Small intestine (tissue), 7 donors: ENCODE results near the gene IER5. TPM values are rescaled to one million over a fixed set of nuclear protein-coding genes. Genes with fewer than 3 reads are reported as not detected.
A peak's percentile ranks its signal among the peaks of the same experiment; 100 is the strongest.

ENCODE experiments used
- DNase-seq, 2 donors: peaks; one replicate each; pipeline versions ENCODE4 v3.0.0 to v3.0.0-alpha.2; 2013
- FAIRE-seq: peaks from 2 replicates; lab custom pipeline; 2012; peaks lifted over from hg19 to GRCh38; lab: Jason Lieb, UNC
- H3K27ac ChIP-seq, 3 donors: one replicate each; pipeline ENCODE4 v1.5.1; 2013; ENCODE audit warnings: low read length in 2 of 3, mild to moderate bottlenecking in 2 of 3, control low read depth in 1 of 3, inconsistent platforms in 1 of 3, low read depth in 1 of 3, moderate library complexity in 1 of 3
- H3K27me3 ChIP-seq, 3 donors: one replicate each; pipeline ENCODE4 v1.6.1; 2013; ENCODE audit warnings: low read length in 3 of 3, inconsistent platforms in 1 of 3; ENCODE audit not compliant: control insufficient read depth in 3 of 3, insufficient read depth in 3 of 3
- H3K36me3 ChIP-seq, 3 donors: one replicate each; pipeline ENCODE4 v1.6.1; 2013; ENCODE audit warnings: low read length in 3 of 3, inconsistent platforms in 1 of 3, low read depth in 1 of 3, mild to moderate bottlenecking in 1 of 3, moderate library complexity in 1 of 3; ENCODE audit not compliant: control insufficient read depth in 3 of 3, insufficient read depth in 2 of 3
- H3K4me1 ChIP-seq, 3 donors: one replicate each; pipeline ENCODE4 v1.6.1; 2013; ENCODE audit warnings: low read length in 2 of 3, inconsistent platforms in 1 of 3, low read depth in 1 of 3, mild to moderate bottlenecking in 1 of 3, moderate library complexity in 1 of 3; ENCODE audit not compliant: control insufficient read depth in 3 of 3, insufficient read depth in 2 of 3
- H3K4me3 ChIP-seq, 3 donors: one replicate each; pipeline ENCODE4 v1.5.1; 2013; ENCODE audit warnings: low read length in 3 of 3, control low read depth in 1 of 3, inconsistent platforms in 1 of 3, low read depth in 1 of 3, mild to moderate bottlenecking in 1 of 3, moderate library complexity in 1 of 3
- H3K9me3 ChIP-seq, 2 donors: one replicate each; pipeline ENCODE4 v1.6.1; 2013; ENCODE audit warnings: low read depth in 1 of 2, low read length in 1 of 2; ENCODE audit not compliant: control insufficient read depth in 2 of 2, insufficient read depth in 1 of 2
- WGBS, 3 donors: extraction: QIAGEN DNeasy Blood & Tissue Kit; methylation state at CpG; one replicate each; pipeline ENCODE4 v1.1.7; 2013; 5-methylcytosine and 5-hydroxymethylcytosine counted together
- polyA plus RNA-seq, 4 donors: library from polyadenylated mRNA; stranded (reverse) in 3 of 4; unstranded in 1 of 4; fragments of 200-250 nt in 3 of 4; fragments of 120-200 nt in 1 of 4; gene quantifications; one replicate each; pipeline versions ENCODE4 v1.2.1 to v1.2.3, GENCODE V29; 2013
- donor health status: healthy with polysubstance abuse.
- donor health status: control.
- donor health status: control.
- donor health status: Bipolar disorder and iron deficiency.
- donor health status: healthy.

Gene IER5
- polyA plus RNA-seq, 4 donors: 4.5 to 8.9 (median 6.3) TPM

- Histone ChIP-seq H3K27me3 (no peaks in the 10 kb centered on the region), H3K9me3 (peaks cover 0 to 3% of the 10 kb centered on the region in 2 donors), H3K27ac (no peak overlapping the region), H3K36me3 (no peaks in the 10 kb centered on the region), H3K4me3 (no peak overlapping the region), H3K4me1 (peaks cover 0 to 9% (median under 1%) of the 10 kb centered on the region in 3 donors)
- no peak for DNase-seq
- 81 to 88% (median 86%) methylated on average over 3 of the region's 3 CpGs for WGBS, 3 donors
- no peak for FAIRE-seq
Measured at GRCh38 chr1:181140891-181141290, 52.4 kb downstream of the IER5 start.

- FAIRE-seq (no peak), DNase-seq (no peak)
- no peak overlapping the region for H3K4me3 ChIP-seq
- 47 to 51% (median 48%) methylated on average over 5 of the region's 5 CpGs for WGBS, 3 donors
- H3K4me1 ChIP-seq: peaks cover 0 to 9% (median 0%) of the 10 kb centered on the region in 3 donors
- peaks cover 0 to 7% of the 10 kb centered on the region in 2 donors for H3K9me3 ChIP-seq
- no peaks in the 10 kb centered on the region for H3K36me3 ChIP-seq
- H3K27ac ChIP-seq: peak overlapping the region in 1 of 3 donors; percentile 22
- no peaks in the 10 kb centered on the region for H3K27me3 ChIP-seq
Measured at GRCh38 chr1:181141431-181141910, 53.0 kb downstream of the IER5 start.

Other genes starting within 250 kb of the IER5 start
- gene KIAA1614, start 175.8 kb upstream of the IER5 start, polyA plus RNA-seq: 1 to 10 TPM in 2 of 4 donors, under 1 TPM in 1, not detected in 1; 0.89 to 2.1 (median 1.4) TPM
- 10 to 100 TPM in 1 of 4 donors, 1 to 10 TPM in 3; 5.4 to 20.1 (median 8.5) TPM for gene STX6, start 65.8 kb upstream of the IER5 start, polyA plus RNA-seq
- 10 to 100 TPM in 1 of 4 donors, 1 to 10 TPM in 3; 1.1 to 17.1 (median 4.6) TPM for gene MR1, start 54.7 kb upstream of the IER5 start, polyA plus RNA-seq